HepG2 (cell line): ENCODE results near the gene CMIP. TPM values are rescaled to one million over a fixed set of nuclear protein-coding genes. Genes with fewer than 3 reads are reported as not detected.

Experiments
- DMAP1 ChIP-seq: IDR thresholded peaks from 2 replicates; pipeline ENCODE4 v1.6.1; 2016
- DNMT3B ChIP-seq: conservative IDR thresholded peaks from 2 replicates; pipeline ENCODE4 v1.6.1; 2016; ENCODE audit warnings: missing biosample characterization, control low read depth
- FOXK2 ChIP-seq: fragments of 450-650 bp; IDR thresholded peaks from 2 replicates; pipeline ENCODE4 v1.6.1; 2016
- GATAD2A ChIP-seq: IDR thresholded peaks from 2 replicates; pipeline ENCODE4 v1.6.1; 2016
- GMEB1 ChIP-seq: sonication (generic); formaldehyde crosslinking; IDR thresholded peaks from 2 replicates; pipeline ENCODE4 v1.5.1; 2020; ENCODE audit warnings: missing genetic modification reagents, mild to moderate bottlenecking, borderline replicate concordance
- HNRNPUL1 ChIP-seq: fragments of 200-400 bp; formaldehyde crosslinking; IDR thresholded peaks from 2 replicates; pipeline ENCODE4 v1.6.1; 2017; ENCODE audit warnings: low read depth, mild to moderate bottlenecking, low read length, moderate library complexity
- KAT8 ChIP-seq: IDR thresholded peaks from 2 replicates; pipeline ENCODE4 v1.6.1; 2016; ENCODE audit warnings: missing genetic modification reagents, missing compliant biosample characterization
- MTA1 ChIP-seq: sonication (generic); formaldehyde crosslinking; IDR thresholded peaks from 2 replicates; pipeline ENCODE4 v1.4.0; 2020; ENCODE audit warnings: missing genetic modification reagents, mild to moderate bottlenecking, borderline replicate concordance
- MXI1 ChIP-seq: IDR thresholded peaks from 3 replicates; pipeline ENCODE4 v1.6.1; 2012; ENCODE audit warnings: low read depth, low read length, inconsistent platforms, borderline replicate concordance
- NR0B2 ChIP-seq: sonication (generic); formaldehyde crosslinking; IDR thresholded peaks from 2 replicates; pipeline ENCODE4 v1.4.0; 2020; ENCODE audit warnings: mild to moderate bottlenecking, missing genetic modification reagents
- NR2F6 ChIP-seq, 2 experiments: IDR thresholded peaks; 2 replicates each; pipeline ENCODE4 v1.6.1; 2016; ENCODE audit warnings: antibody characterized with exemption in 1 of 2, mild to moderate bottlenecking in 1 of 2
- PBX2 ChIP-seq: IDR thresholded peaks from 2 replicates; pipeline ENCODE4 v1.6.1; 2016; ENCODE audit warnings: control low read depth
- POLR2AphosphoS5 ChIP-seq: IDR thresholded peaks from 2 replicates; pipeline ENCODE4 v1.6.1; 2012; ENCODE audit warnings: low read depth, low read length
- TBL1XR1 ChIP-seq: fragments of 150-350 bp; IDR thresholded peaks from 2 replicates; pipeline ENCODE4 v1.6.1; 2014; ENCODE audit warnings: borderline replicate concordance, low read length; ENCODE audit not compliant: partially characterized antibody
- ZC3H4 ChIP-seq: sonication (generic); formaldehyde crosslinking; IDR thresholded peaks from 2 replicates; pipeline ENCODE4 v1.4.0; 2020; ENCODE audit warnings: missing genetic modification reagents, borderline replicate concordance
- ZFYVE20 ChIP-seq: sonication (generic); formaldehyde crosslinking; IDR thresholded peaks from 2 replicates; pipeline ENCODE4 v1.8.0; 2023; ENCODE audit warnings: low read depth, mild to moderate bottlenecking, moderate library complexity, missing genetic modification reagents, borderline replicate concordance
- ZKSCAN8 ChIP-seq: IDR thresholded peaks from 2 replicates; pipeline ENCODE4 v1.6.1; 2016; ENCODE audit warnings: borderline replicate concordance, missing genetic modification reagents, missing compliant biosample characterization
- ZNF234 ChIP-seq: sonication (generic); formaldehyde crosslinking; conservative IDR thresholded peaks from 2 replicates; pipeline ENCODE4 v1.5.1; 2020; ENCODE audit warnings: mild to moderate bottlenecking, missing genetic modification reagents
- ZNF510 ChIP-seq: sonication (generic); formaldehyde crosslinking; IDR thresholded peaks from 2 replicates; pipeline ENCODE4 v1.4.0; 2020; ENCODE audit warnings: low read depth, mild to moderate bottlenecking, missing genetic modification reagents
- ZNF572 ChIP-seq: sonication (generic); formaldehyde crosslinking; IDR thresholded peaks from 2 replicates; pipeline ENCODE4 v1.5.1; 2020; ENCODE audit warnings: mild to moderate bottlenecking, missing genetic modification reagents
- ZNF598 ChIP-seq: sonication (generic); formaldehyde crosslinking; IDR thresholded peaks from 2 replicates; pipeline ENCODE4 v1.5.1; 2020; ENCODE audit warnings: mild to moderate bottlenecking, missing genetic modification reagents, borderline replicate concordance
- ZNF687 ChIP-seq: sonication (generic); formaldehyde crosslinking; IDR thresholded peaks from 2 replicates; pipeline ENCODE4 v1.5.1; 2020; ENCODE audit warnings: mild to moderate bottlenecking, missing genetic modification reagents, moderate library complexity
- ZNF713 ChIP-seq: sonication (generic); formaldehyde crosslinking; IDR thresholded peaks from 2 replicates; pipeline ENCODE4 v1.4.0; 2020; ENCODE audit warnings: mild to moderate bottlenecking, missing genetic modification reagents
- ZNF790 ChIP-seq: sonication (generic); formaldehyde crosslinking; IDR thresholded peaks from 2 replicates; pipeline ENCODE4 v1.8.0; 2022; ENCODE audit warnings: missing genetic modification reagents, mild to moderate bottlenecking, borderline replicate concordance
- polyA plus RNA-seq, 8 experiments: library from polyadenylated mRNA; depleted of rRNA in 3 of 8; stranded (reverse) in 7 of 8; unstranded in 1 of 8; fragments of >200 nt; fragmentation: Illumina TruSeq in 4 of 8; extraction: Trizol in 4 of 8; gene quantifications; 2 replicates each; pipeline versions ENCODE4 v1.2.1 to v1.2.3, GENCODE V29; 2011 to 2016; ENCODE audit warnings: low read depth in 4 of 8, missing spikeins in 1 of 8, mixed read lengths in 1 of 8; ENCODE audit not compliant: insufficient read depth in 1 of 8
- total RNA-seq, 5 experiments: library from RNA; depleted of rRNA; stranded (reverse); fragments of >200 nt; fragmentation: Illumina TruSeq; extraction: Trizol; gene quantifications; 2 replicates each; pipeline ENCODE4 v1.2.3, GENCODE V29; 2016; ENCODE audit warnings: low read depth in 1 of 5

The CMIP gene
- total and polyA plus RNA-seq, 2 of the 13 experiments (the other 11 are each of a cell fraction or from before 2014, with no cell fraction given), result 10.9 to 18.1 TPM

GRCh38 chr16:81633680-81634379, 189.2 kb downstream of the CMIP start (continued):
- TF ChIP-seq ZNF687 (CRISPR knock-in tag) (peak; percentile 74), NR0B2 (no peak), NR2F6 (IDR thresholded peaks at IDR 0.05) (0 out of 2 replicates have a peak, but pooled peaks have one; percentile 24), NR2F6 (CRISPR knock-in tag; IDR thresholded peaks at IDR 0.05) (peak; percentile 66; the same call in 1 of the 2 replicates), ZNF234 (CRISPR knock-in tag) (0 out of 2 replicates have a peak, but pooled peaks have one; percentile 25), ZNF713 (CRISPR knock-in tag) (no peak), POLR2AphosphoS5 (no peak), ZNF572 (no peak), HNRNPUL1 (no peak), TBL1XR1 (no peak), MXI1 (peak; percentile 19; the same call in 1 of the 3 replicates), GMEB1 (CRISPR knock-in tag) (no peak), ZFYVE20 (CRISPR knock-in tag) (no peak), MTA1 (peak; percentile 89), PBX2 (no peak), ZNF510 (CRISPR knock-in tag) (no peak), ZKSCAN8 (CRISPR knock-in tag) (no peak), DNMT3B (CRISPR knock-in tag) (no peak), ZNF598 (CRISPR knock-in tag) (no peak), ZNF790 (CRISPR knock-in tag) (no peak), ZC3H4 (no peak), KAT8 (CRISPR knock-in tag) (no peak), GATAD2A (CRISPR knock-in tag) (no peak), FOXK2 (no peak), DMAP1 (CRISPR knock-in tag) (no peak)
